T-helper 1 cell treated with Interleukin-12 subunit alpha and Interleukin-12 subunit beta and Interleukin-4 antibody, amounts not matched to agents 30 ng/mL and 1 ng/mL, for 36 hours (primary cell): Measurements from ENCODE around the gene TRIO. TPM values are rescaled to one million over a fixed set of nuclear protein-coding genes. Genes with fewer than 3 reads are reported as not detected.

Source experiments
- intact Hi-C: fragments of 100-400 bp; cut with micrococcal nuclease; formaldehyde crosslinking; loops from one replicate; pipeline ENCODE4 v1.15.1; 2024
- total RNA-seq: library from RNA; stranded (reverse); gene quantifications from 2 replicates; pipeline ENCODE4 v1.2.3, GENCODE V29; 2022

Gene TRIO
- total RNA-seq, 1 donor from 2014 or later: 12.9 TPM

DNA sequence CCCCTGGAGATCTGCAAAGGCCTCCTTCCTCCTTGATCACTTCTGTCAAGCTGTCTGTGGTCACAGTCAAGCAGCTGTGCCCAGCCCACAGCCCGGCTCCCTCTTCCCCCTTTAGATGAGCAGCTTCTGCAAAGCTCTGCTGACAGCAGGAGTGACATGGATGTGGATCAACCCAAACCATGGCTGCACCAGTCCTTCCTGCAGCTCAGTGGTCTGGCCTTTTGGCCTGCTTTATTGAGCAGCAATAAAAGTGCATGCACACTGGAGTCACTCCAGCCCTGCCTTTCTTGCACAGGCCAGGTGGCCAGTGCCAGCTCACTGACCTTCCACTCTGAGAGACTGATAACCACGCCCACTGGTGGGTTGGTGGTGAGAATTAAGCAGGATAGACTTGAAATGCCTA, 347.2 kb downstream of the TRIO start:
- intact Hi-C loops: no loop called here

GRCh38 chr5:14491015-14491915, 348.1 kb downstream of the TRIO start:
- intact Hi-C loops: no loop called here

- intact Hi-C loops: no loop called here
Observed at GRCh38 chr5:14492331-14492964, 349.3 kb downstream of the TRIO start.

GRCh38 chr5:14495301-14495700, 352.2 kb downstream of the TRIO start:
- intact Hi-C loops: no loop called here

DNA sequence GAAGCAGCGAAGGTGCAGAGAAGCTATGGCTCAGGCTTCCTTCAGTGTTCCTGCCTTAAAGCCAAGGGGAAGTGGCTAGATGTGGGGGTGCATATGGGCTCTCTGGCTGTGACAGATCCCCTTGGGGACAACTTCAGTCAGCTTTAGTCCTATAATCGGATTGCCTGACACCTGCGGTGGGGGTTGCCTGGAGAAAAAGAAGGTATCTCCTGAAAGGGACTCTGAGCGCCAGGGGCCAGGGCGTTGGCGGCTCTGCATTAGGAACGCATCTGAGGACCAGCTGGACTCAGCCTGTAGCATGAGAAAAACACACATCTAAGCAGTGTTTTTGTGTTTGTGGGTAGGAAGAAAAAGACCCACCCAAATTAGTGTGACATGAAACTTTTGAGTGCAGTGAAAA, 354.2 kb downstream of the TRIO start:
- intact Hi-C loops: no loop called here

DNA sequence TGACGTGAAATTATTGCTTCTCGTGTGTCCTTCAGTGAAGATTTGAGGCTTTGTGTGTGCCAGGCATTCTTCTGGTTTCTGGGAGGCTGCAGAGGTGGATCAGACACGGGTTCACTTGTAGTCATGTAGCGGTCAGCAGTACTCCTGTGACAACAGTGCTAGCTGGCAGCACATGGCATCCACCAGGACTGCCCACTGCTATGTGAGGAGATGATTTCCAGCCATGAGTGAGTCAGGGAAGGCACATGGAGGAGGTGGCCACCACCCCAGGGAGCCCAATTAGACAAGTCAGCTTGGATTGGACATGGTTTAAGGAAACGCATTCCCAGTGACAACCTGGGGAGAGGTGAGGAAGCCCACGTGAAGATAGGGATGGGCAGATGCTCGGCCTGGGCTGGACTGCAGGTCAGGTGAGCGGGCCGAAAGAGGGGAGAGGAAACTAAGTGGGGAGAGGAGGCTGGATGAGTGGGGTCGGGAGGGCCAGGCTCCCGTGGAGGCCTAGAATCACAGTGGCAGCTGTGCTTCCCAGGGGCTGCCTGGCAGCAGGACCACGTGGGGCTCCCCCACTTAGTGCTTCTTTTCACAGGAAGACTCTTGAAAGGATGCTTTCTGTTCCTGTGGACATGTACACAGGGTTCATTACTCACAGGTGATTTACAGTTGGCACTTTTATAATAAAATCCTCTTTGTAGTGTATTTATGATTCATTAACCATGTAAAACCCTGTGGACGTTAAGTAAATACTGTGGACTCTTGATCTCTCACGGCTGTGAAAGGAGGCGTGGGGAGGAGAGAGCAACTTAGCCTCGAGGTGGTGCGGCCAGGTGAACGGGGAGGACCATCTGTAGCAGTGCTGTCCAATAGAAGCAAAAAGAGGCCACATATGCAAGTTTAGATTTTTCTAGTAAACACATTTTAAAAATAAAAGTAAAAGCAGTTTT, 358.5 kb downstream of the TRIO start:
- intact Hi-C loops: loop anchor here (5.0 kb wide), 1 partner anchor 146 kb away; no protein-coding TSS in a partner anchor

GRCh38 chr5:14502294-14502690, 359.1 kb downstream of the TRIO start:
- intact Hi-C loops: loop anchor here (5.0 kb wide), 1 partner anchor 145 kb away; no protein-coding TSS in a partner anchor

DNA sequence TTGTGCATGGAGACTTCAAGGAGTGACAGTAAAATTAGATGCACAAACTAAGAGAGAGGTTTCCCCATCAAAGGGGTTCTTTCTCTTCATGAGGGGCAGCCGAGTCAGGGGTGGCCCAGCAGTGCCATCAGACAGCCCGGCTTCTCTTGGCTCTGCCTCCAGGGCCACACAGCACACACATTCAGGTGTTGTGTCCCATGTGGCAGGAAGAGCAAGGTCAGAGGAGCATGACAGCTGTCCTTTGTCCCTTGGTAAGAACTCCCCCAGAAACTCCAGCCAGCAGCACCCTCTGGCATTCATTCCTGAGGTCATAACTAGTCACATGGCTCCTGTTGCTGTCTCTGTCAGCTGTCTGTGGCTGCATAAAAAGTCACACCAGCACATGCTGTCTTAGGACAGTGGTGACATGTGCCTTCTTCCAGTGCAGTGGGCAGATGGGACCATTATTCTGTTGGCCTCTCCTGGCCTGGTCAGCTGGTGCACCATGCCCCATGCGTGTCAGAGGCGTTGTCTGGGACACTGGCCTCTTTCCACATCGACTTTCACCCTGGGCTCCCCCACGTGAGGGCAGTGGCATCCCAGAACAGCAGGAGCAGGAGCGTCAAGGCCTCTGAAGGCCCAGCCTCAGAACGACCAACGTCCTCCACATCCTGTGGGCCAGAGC, 360.0 kb downstream of the TRIO start:
- intact Hi-C loops: loop anchor here (5.0 kb wide), 1 partner anchor 144 kb away; no protein-coding TSS in a partner anchor

GRCh38 chr5:14503681-14504331, 360.7 kb downstream of the TRIO start:
- intact Hi-C loops: loop anchor here (5.0 kb wide), 1 partner anchor 143 kb away; no protein-coding TSS in a partner anchor

GRCh38 chr5:14504332-14504727, 361.2 kb downstream of the TRIO start:
- intact Hi-C loops: loop anchor here (5.0 kb wide), 1 partner anchor 143 kb away; no protein-coding TSS in a partner anchor

- intact Hi-C loops: loop anchor here (5.0 kb wide), 1 partner anchor 142 kb away; no protein-coding TSS in a partner anchor
Observed at GRCh38 chr5:14504816-14505215, 361.7 kb downstream of the TRIO start.

DNA sequence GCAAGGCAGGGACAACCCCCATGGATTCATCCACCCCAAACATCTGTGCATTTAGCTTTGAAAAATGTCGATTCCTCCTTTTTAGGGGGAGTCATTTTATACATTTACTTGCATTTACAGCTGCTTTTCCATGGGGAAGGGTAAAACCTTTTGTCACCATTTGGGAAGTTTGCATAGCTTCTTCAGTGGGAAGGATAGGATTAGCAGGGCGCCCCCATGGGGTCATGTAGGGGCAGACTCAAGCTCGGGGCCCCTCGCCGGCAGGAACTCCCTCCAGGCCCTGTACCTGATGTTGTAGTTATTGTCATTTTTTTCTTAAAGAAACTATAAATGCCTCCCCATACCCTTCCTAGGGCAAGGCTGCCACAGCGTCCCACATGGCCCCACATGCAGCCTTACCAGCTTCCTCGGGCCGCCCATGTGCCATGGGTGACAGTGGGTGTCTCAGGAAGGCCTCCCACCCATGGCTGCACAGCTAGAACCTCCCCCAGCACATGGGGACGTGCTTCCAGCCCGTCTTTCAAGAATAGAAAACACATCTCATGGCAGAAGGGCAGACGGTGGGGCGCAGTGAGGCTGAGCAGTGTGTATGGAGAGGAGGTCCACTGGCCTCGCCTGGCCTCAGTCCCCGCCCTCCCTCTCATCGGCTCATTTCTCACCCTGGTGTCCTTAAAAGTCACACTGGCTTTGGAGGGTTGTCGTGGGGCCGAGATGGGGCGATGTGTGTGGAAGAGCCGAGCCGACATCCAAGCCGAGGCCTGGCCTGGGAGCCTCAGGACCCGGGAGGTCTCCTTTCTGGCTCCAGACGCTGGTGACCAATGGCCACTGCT, 362.4 kb downstream of the TRIO start:
- intact Hi-C loops: no loop called here

- intact Hi-C loops: no loop called here
Observed at GRCh38 chr5:14506140-14506538, 363.0 kb downstream of the TRIO start.

GRCh38 chr5:14506661-14507060, 363.5 kb downstream of the TRIO start:
- intact Hi-C loops: no loop called here

- intact Hi-C loops: no loop called here
Observed at GRCh38 chr5:14507156-14507941, 364.2 kb downstream of the TRIO start.

- intact Hi-C loops: no loop called here
Observed at GRCh38 chr5:14508046-14508445, 364.9 kb downstream of the TRIO start.

- intact Hi-C loops: no loop called here
Observed at GRCh38 chr5:14509556-14509955, 366.4 kb downstream of the TRIO start.

GRCh38 chr5:14510156-14510734, 367.1 kb downstream of the TRIO start:
- intact Hi-C loops: no loop called here
